ENCODE results near the gene MISP.
"Not testable (repeated sequence)": the region's sequence is repeated elsewhere in the genome, so short reads cannot be mapped to it uniquely, and the experiment has no call there.

The MISP gene

DNA sequence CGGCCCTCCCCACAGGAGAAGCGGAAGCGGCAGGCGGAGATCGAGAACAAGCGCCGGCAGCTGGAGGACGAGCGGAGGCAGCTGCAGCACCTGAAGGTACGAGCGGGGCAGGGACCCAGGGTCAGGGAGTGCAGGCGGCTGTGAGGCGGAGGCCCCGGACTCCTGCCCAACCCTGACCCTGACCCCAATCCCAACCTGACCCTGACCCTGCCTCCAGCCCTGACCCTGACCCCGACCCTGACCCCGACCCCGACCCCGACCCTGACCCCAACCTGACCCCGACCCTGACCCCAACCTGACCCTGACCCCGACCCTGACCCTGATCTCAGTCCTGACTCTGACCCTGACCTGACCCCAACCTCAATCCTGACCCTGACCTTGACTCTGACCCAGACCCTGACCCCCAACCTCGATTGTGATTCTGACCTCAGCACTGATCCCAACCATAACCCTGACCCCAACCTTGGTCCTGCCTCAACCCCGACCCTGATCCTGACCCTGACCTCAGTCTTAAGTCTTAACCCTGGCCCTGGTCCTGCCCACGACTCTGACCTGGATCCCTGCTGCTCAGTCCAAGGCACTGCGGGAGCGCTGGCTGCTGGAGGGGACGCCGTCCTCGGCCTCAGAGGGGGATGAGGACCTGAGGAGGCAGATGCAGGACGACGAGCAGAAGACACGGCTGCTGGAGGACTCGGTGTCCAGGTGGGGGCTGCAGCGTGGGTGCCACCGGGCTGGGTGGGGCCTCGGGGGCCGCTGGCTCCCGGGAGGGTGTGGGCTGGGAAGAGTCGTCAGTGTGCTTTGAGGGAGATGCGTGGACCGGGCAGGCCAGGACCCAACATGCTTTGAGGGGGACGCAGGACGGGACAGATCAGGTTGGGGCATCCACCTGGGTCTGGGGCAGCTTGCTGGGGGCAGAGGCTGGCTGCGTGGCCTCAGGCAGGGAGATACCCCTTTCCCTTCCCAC, 23.6 kb upstream of the MISP start:
- DNase-seq: no peak

DNA sequence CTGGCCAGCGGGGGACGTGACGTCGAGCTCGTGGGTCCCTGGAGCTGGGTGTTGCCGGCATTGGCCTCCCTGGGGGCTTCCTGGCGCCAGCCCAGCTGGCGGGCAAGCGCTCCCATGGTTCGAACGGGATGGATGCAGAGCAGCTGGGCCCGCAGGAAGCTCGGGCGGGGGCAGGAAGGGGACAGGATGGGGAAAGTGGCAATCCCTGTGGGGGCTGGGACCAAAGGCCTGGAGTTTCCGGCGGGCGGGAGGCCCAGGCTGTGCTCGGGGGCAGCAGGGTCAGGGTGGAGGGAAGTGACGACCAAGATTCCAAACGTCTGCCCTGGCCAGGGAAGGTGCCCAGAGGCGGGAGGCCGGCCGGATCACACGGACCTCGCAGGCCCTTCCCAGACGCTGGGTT, 22.9 kb upstream of the MISP start:
- no peak for DNase-seq

- not testable (repeated sequence) for DNase-seq
Measured at GRCh38 chr19:729564-729963, 21.3 kb upstream of the MISP start.

DNA sequence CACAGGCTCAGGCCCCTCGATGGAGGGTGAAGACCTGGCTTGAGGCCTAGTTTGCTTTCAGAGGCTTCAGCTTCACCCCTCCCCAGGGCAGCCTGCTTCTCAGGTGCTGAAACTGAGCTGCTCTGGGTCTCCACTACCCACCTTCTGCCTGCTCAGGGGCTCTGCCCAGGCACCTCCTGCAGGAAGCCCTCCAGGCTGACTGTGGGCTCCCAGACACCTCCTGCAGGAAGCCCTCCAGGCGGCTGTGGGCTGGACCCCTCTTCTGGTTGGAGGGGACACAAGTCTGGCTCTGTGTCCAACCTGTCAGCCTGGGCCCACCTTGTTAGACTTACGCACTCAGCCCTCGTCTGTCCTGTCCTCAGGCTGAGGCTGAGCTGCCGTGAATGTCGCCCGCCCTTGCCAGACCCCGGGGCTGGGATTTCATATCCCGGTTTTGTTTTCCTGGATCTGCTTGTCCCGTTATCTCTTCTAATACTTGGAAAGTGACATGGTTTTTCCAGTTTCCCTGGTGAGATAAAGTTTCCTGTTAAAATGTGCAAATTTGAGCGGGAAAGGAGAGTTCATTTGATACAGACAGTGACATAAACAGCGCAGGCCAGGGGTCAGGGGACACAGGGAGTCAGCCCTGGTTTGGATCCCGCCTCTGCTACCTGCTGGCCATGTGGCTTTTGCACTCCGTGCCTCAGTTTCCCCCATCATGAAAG, 20.8 kb upstream of the MISP start:
- DNase-seq: no peak

- DNase-seq: no peak
Measured at GRCh38 chr19:731000-731399, 19.9 kb upstream of the MISP start.

GRCh38 chr19:732148-733069, 18.5 kb upstream of the MISP start:
- no peak for DNase-seq

DNA sequence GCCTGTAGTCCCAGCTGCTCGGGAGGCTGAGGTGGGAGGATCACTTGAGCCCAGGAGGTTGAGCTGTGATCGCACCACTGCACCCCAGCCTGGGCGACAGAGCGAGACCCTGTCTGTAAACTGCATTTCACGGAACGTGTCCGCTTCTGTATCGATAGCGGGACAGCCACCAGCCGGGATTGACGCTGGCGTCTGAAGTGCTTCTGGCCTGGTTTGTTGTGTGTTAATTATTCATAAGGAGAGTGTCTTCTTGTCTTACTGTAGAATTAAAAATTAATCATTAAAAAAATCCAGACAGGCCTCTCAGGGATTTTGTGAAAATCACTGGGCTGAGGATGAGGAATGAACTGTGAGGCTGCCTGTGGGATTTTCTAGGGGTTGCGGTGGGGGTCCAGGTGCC, 16.2 kb upstream of the MISP start:
- no peak for DNase-seq

GRCh38 chr19:736125-736524, 14.8 kb upstream of the MISP start:
- no peak for DNase-seq

GRCh38 chr19:737591-738093, 13.3 kb upstream of the MISP start:
- peak; percentile 86 for DNase-seq

DNA sequence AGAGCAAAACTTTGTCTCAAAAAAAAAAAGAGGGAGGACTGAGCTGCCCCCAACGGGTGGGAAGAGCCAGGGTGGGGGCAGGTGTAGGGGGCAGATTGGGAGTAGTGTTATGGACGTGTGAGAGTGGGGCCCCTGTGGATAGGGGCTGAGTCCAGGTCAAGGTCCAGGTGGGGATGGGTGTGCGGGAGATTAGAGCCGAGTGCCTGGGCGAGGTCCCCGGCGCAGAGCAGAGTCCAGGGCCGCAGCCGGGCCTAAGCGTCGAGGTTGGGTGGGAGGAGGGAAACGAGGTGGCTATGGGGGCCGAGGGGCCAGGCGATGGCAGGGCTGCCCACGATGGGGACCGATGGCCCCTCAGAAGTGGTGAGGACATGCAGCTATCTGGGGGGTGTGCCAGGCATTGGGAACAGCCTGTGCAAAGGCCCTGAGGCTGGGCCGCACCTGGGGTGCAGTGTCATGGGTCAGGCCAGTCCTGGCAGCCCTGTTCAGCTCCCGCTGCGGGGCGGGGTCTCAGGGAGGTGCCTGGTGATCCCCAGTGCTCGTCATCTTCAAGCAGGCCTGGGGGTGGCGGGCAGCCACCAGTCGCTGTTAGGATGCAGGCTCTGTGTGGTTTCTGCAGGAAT, 12.3 kb upstream of the MISP start:
- no peak for DNase-seq

DNA sequence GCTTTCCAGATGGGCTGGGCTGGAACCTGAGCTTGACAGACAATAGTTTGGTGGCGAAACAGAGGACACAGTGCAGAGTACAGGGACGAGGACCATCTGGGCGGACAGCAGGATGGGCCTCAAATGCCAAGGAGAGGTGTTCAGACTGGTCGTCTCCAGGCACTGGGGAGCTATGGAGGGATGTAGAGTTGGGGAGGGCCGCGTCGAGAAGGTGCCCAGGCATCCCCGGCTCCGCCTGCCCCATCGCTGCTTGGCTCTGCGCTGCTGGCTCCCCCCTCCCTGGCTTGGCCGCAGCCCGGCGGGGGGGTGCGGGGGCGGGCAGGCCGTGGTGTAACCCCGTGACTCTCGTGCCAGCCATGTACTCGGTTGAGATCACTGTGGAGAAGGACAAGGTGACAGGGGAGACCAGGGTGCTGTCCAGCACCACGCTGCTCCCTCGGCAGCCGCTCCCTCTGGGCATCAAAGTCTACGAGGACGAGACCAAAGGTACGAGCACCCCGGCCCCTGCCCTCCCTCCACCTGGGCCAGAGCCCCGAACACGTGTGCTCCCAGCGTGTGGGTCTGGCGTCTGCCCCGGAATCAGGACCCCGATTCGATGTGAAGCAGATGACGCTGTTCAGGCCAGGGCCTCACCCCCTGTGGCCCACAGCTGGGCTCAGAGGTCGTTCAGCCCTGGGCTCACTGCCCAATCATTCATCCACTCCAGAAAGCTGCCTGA, 10.8 kb upstream of the MISP start:
- DNase-seq: no peak

DNA sequence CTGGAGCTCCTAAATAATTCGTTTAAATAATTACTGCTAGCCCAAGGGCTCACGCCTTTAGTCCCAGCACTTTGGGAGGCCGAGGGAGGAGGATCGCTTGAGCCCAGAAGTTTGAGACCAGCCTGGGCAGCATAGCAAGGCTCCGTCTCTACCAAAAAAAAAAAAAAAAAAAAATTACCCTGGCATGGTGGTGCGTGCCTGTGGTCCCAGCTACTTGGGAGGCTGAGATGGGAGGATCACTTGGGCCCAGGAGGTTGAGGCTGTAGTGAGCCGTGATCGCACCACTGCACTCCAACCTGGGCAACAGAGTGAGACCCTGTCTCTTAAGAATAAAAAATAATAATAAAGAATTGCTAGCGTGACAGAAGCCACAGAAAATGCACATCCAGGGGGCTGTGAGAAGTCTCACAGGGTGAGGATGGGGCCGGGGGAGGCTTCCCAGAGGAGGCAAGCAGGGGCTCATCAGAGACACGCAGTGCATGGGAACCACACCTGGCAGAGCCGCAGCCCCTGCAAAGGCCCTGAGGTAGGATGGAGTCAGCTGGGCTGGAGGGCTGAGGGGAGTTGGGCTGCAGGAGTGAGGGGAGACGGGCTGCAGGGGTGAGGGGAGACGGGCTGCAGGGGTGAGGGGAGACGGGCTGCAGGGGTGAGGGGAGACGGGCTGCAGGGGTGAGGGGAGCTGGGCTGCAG, 10.0 kb upstream of the MISP start:
- DNase-seq: peak; percentile 66

DNA sequence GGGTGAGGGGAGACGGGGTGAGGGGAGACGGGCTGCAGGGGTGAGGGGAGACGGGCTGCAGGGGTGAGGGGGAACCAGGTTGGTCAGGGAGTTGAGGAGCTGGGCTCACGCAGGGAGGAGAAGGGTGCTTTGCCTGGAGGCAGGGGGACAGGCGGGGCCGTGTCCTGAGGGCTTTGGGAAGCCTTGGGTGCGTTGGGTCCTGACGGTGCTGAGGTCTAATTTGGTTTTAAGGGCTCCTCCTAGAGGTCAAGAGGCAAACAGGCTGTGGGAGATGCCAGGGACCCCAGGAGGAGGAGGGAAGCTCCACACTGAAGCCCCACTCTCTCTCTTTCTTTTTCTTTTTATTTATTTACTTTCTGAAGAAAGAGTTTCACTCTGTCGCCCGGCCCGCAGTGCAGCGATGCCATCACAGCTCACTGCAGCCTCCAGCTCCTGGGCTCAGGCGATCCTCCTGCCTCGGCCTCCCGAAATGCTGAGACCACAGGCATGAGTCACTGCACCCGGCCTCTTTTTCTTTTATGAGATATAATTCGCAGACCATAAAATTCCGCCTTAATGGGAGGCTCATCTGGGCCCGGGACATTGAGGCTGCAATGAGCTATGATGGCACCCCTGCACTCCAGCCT, 9.3 kb upstream of the MISP start:
- peak; percentile 70 for DNase-seq

- DNase-seq: no peak
Measured at GRCh38 chr19:742540-743075, 8.3 kb upstream of the MISP start.

GRCh38 chr19:743168-743687, 7.7 kb upstream of the MISP start:
- DNase-seq: no peak

- not testable (repeated sequence) for DNase-seq
Measured at GRCh38 chr19:745138-745537, 5.8 kb upstream of the MISP start.

DNA sequence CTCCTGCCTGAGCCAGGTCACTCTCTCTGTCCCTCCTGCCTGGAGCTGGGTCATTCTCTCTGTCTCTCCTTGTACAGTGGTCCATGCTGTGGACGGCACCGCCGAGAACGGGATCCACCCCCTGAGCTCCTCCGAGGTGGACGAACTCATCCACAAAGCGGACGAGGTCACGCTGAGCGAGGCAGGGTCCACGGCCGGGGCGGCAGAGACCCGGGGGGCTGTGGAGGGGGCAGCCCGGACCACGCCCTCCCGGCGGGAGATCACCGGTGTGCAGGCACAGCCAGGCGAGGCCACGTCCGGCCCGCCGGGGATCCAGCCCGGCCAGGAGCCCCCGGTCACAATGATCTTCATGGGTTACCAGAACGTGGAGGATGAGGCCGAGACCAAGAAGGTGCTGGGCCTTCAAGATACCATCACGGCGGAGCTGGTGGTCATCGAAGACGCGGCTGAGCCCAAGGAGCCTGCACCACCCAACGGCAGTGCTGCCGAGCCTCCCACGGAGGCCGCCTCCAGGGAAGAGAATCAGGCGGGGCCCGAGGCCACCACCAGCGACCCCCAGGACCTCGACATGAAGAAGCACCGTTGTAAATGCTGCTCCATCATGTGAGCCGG, 4.6 kb upstream of the MISP start:
- DNase-seq: no peak

DNA sequence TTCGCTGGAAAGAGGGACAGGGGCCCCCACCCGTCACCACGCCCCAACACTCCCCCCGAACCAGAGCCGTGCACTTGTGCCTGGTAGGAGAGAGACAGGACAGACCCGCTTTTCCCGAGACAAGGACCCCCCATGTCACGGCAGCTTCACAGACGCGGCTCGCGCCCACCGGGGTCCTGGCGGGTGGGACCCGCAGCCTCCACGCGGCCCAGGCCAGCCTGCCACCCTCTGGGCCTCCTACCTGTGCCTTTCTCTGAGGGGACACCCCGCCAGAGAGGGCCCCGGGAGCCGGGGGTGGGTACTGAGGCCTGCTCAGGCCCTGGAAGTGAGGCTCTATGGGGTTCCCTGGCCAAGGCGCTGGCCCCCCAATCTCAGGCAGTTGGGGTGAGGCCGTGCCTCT, 4.0 kb upstream of the MISP start:
- DNase-seq: no peak

- no peak for DNase-seq
Measured at GRCh38 chr19:747432-748273, 3.3 kb upstream of the MISP start.
